ENCODE measurements around the gene PTGFRN.

GRCh38 chr1:117007719-117008013 is 98.0 kb downstream of the PTGFRN start:
- TF ChIP-seq CTCF (conservative IDR thresholded peaks at IDR 0.05; ENCODE audit: low read length), result no peak
- TF ChIP-seq EZH2phosphoT487 (IDR thresholded peaks at IDR 0.05; ENCODE audit: borderline replicate concordance, low read depth, low read length), result no peak
